GM12891 (cell line): ENCODE data around the gene EFEMP1.

Source experiments
- POLR2A ChIP-seq: IDR thresholded peaks from 2 replicates; pipeline ENCODE4 v1.6.1; 2011; ENCODE audit warnings: low read depth, low read length, control low read depth
- POLR2AphosphoS5 ChIP-seq: IDR thresholded peaks from 2 replicates; pipeline ENCODE4 v1.6.1; 2011; ENCODE audit warnings: low read depth, low read length, control low read depth
- POU2F2 ChIP-seq: IDR thresholded peaks from 2 replicates; pipeline ENCODE4 v1.6.1; 2011; ENCODE audit warnings: low read depth, mild to moderate bottlenecking, control low read depth, low read length, moderate library complexity
- SPI1 ChIP-seq: IDR thresholded peaks from 2 replicates; pipeline ENCODE4 v1.6.1; 2011; ENCODE audit warnings: low read depth, low read length, control low read depth
- TAF1 ChIP-seq: IDR thresholded peaks from 2 replicates; pipeline ENCODE4 v1.6.1; 2011; ENCODE audit warnings: low read depth, low read length, control low read depth

DNA sequence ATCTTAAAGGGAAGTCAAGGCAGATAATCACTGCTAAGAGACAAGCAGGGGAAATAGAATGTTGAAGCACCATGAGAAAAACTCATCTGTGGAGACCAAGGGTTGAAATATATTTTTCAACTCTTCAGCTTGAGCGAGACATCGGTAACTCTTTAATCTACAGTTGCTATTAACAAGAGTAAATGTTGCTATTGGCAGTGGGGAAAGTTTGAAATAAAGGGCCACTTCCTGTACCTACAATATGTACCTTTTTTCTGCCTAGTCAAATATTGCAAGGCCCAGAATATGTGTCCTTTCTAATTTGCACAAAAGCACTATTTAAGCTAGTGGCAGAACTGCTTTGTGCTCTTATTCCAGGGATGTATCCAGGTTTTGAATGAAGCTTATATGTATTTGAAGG is 65.8 kb downstream of the EFEMP1 start:
- TF ChIP-seq POLR2A (no peak), POLR2AphosphoS5 (no peak), SPI1 (no peak), TAF1 (no peak), POU2F2 (no peak)
